Caki2 (cell line): Measurements from ENCODE around the gene SOX12. TPM values are rescaled to one million over a fixed set of nuclear protein-coding genes. Genes with fewer than 3 reads are reported as not detected.
"Not testable (repeated sequence)": the region's sequence is repeated elsewhere in the genome, so short reads cannot be mapped to it uniquely, and the experiment has no call there.

ENCODE experiments used
- DNase-seq: peaks from one replicate; pipeline ENCODE4 v3.0.0-alpha.2; 2015; ENCODE audit warnings: low read depth
- in situ Hi-C: cut with HindIII; loops from 2 replicates; pipeline ENCODE4 v1.10.0; 2016; ENCODE audit warnings: low sequenced_read_pairs, low pct_unique_long_range_greater_than_20kb, mixed read lengths
- total RNA-seq: library from RNA; depleted of rRNA; stranded (reverse); fragments of >200 nt; shearing (Covaris generic); gene quantifications from 2 replicates; pipeline ENCODE4 v1.2.3, GENCODE V29; 2014; ENCODE audit warnings: low replicate concordance; rRNA removed

The SOX12 gene
- total RNA-seq, 1 experiment from 2014 or later: 4.2 TPM

DNA sequence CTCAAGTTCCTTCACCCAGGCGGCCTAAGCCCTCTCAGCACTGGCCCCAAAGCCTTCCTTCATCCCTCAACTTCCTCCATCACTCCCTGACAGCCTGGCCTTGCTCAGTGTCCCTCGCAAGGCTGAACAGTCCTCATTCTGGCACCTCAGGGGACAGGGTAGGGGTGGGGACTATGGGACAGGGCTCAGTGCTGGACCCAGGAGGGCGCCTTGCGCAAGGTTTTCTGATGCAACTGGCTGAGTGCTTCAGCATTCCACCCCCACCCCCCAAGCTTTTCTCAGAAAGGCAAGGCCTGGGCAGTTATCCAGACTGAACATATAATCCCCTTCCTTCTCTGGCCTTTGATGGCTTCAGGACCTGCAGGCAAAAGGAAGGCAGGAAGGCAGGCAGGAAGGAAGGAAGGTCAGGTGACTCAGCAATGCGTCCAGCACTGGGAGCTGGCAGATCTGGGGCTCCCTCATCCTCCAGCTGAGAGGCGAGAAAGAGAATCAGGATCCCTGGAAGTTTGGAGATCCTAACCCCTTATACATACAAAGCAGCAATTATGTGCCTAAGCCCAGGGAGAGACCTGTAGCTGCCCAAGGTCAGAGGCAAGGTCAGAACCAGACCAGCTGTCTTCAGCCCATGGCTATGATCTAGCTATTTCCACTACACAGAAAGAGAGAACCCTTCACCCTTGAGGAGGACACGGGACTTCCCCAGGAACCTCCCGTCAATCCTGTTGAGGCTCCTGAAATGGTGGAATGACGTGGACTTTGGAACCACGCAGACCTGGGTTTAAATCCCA is 46.6 kb downstream of the SOX12 start:
- in situ Hi-C loops: no loop called here
- no peak for DNase-seq

DNA sequence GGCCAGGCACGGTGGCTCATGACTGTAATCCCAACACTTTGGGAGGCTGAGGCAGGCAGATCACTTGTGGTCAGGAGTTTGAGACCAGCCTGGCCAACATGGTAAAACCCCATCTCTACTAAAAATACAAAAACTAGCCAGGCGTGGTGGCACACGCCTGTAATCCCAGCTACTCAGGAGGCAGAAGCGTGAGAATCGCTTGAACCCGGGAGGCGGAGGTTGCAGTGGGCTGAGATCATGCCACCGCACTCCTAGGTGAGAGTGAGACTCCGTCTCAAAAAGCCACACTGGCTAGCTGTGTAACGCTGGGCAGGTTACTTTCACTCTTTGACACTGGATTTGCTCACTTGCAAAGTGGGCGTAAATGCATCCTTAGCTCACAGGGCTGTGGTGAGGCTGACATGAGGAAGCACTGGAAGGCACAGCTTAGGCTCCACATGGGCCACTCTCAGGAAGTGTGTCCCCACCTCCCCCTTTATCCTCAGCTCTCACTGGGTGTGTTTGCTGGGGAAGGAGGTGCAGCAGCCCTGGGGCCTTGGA is 47.3 kb downstream of the SOX12 start:
- in situ Hi-C loops, DNase-seq: not testable (repeated sequence)

DNA sequence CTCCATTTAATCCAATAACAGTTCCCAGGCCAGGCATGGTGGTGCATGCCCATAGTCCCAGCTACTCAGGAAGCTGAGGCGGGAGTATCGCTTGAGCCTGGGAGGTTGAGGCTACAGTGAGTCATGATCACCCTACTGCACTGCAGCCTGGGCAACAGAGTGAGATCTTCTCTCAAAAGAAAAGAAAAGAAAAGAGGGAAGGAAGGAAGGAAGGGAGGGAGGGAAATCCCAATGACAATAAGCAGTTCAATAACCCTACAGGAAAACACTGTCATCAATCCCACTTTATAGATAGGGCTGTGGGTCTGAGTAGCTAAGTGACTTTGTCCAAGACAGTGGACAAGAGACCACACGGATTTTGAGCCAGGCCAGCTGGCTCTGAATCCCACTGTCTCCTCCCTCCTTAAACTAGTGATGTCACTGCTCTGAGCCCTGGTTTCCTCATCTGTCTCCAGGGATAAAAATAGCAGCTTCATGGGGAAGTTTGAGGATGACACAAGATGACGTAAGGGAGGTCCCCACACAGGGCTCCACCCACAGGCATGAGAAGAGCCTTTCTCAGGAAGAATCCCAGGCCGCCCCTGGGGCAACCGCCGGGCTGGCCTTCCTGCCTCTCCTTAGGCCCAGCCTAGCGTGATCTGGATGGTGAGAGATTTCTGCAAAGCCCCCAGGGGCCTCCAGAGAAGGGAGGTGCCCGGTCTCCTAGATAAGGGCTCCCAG is 48.0 kb downstream of the SOX12 start:
- peak; percentile 72 for DNase-seq
- in situ Hi-C loops: no loop called here

DNA sequence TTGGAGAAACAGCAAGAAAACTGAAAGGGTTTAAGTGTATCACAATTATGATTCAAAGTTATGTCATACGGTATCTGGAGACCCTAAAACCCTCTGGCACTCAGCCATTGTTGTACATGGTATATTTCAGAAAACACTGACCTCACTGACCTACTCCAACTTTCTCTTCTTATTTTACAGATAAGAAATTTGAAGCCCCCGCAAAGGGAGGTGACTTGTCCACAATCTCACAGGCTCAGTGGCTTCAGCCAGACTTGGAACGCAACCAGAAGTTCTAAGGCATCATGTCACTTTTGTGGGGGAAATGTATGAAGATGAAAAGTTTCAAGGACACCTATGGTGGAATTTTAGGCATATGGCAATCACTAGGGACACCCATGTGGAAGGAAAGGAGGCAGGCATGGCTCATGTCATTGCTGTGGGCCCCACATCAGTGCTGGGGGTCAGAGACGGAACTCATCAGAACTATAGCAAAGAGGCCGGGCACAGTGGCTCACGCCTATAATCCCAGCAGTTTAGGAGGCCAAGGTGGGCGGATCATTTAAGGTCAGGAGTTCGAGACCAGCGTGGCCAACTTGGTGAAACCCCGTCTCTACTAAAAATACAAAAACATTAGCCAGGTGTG is 50.0 kb downstream of the SOX12 start:
- in situ Hi-C loops: no loop called here
- no peak for DNase-seq

DNA sequence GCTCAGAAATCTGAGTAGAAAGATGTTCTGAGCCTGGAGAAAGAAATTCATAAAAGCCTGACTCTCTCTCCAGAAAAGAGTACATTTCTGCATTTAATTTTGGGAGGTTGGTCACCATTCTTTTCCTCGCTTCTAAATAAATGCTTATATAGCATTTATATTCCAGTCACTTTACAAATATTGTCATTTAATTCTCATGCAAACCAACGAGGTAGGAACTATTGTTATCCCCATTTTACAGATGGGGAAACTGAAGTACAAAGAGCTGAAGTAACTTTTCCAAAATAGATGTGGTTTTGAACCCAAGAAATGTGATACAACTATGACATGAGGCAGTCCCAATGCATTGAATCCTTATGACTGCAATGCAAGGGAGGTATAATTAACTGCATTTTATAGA is 50.7 kb downstream of the SOX12 start:
- in situ Hi-C loops: no loop called here
- no peak for DNase-seq

DNA sequence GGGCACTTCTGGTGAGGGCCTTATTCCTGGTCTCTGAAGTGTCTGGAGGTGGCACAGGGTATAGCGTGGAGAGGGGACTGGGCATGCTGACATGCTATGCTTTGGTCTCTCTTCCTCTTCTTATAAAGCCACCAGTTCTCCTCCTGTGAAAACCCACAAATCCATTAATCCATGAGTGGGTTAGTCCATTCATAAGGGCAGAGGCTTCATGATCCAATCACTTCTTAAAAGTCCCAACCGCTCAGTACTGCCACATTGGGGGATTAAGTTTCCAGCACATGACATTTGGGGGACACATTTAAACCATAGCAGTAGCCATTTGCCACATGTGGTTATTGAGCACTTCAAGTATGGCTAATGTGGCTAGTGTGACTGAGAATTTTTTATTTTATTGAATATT is 51.4 kb downstream of the SOX12 start:
- DNase-seq: no peak
- in situ Hi-C loops: no loop called here

DNA sequence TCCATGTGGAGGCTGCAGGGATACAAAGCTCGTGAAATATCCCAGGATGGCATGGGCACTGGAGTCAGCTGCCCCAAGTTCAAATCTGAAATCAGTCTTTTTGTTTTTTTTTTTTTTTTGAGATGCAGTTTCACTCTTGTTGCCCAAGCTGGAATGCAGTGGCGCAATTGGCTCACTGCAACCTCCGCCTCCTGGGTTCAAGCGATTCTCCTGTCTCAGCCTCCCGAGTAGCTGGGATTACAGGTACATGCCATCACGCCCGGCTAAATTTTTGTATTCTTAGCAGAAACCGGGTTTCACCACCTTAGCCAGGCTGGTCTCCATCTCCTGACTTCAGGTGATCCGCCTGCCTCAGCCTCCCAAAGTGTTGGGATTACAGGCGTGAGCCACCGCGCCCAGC is 52.2 kb downstream of the SOX12 start:
- DNase-seq, in situ Hi-C loops: not testable (repeated sequence)

DNA sequence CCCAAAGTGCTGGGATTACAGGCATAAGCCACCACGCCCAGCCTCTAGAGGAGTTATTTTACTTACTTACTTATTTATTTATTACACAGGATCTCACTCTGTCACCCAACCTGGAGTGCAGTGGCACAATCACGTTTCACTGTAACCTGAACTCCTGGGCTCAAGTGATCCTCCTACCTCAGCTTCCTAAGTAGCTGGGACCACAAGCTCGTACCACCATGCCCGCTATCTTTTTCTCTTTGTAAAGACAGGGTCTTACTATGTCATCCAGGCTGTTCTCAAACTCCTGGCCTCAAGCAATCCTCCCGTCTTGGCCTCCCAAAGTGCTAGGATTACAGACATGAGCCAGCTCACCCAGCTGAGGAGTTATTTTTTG is 53.6 kb downstream of the SOX12 start:
- in situ Hi-C loops: no loop called here
- no peak for DNase-seq

Other genes starting within 250 kb of the SOX12 start
- not detected in 2 replicates for gene DEFB125, start 237.9 kb upstream of the SOX12 start, total RNA-seq
- gene DEFB126, start 183.0 kb upstream of the SOX12 start, total RNA-seq: not detected in 2 replicates
- not detected in 2 replicates for gene DEFB127, start 168.1 kb upstream of the SOX12 start, total RNA-seq
- not detected in 2 replicates for gene DEFB128, start 135.8 kb upstream of the SOX12 start, total RNA-seq
- not detected in 2 replicates for gene DEFB129, start 98.3 kb upstream of the SOX12 start, total RNA-seq
- gene DEFB132, start 67.8 kb upstream of the SOX12 start, total RNA-seq: not detected in 2 replicates
- gene C20orf96, start 34.8 kb upstream of the SOX12 start, total RNA-seq: 2.8 and 3.3 TPM in 2 replicates
- gene ZCCHC3, start 28.0 kb upstream of the SOX12 start, total RNA-seq: 27.1 and 33.4 TPM in 2 replicates
- 0.74 and 5.3 TPM in 2 replicates for gene NRSN2, start 21.6 kb downstream of the SOX12 start, total RNA-seq
- gene TRIB3, start 55.2 kb downstream of the SOX12 start, total RNA-seq: 170 and 190 TPM in 2 replicates
- 245 and 298 TPM in 2 replicates for gene RBCK1, start 82.7 kb downstream of the SOX12 start, total RNA-seq
- 13.8 and 20.0 TPM in 2 replicates for gene TBC1D20, start 137.0 kb downstream of the SOX12 start, total RNA-seq
- 183 and 228 TPM in 2 replicates for gene CSNK2A1, start 218.2 kb downstream of the SOX12 start, total RNA-seq